CD8-positive, alpha-beta memory T cell (primary cell): Measurements from ENCODE around the gene MUCL1. TPM values are rescaled to one million over a fixed set of nuclear protein-coding genes. Genes with fewer than 3 reads are reported as not detected.

Experiments used
- polyA plus RNA-seq: library from polyadenylated mRNA; unstranded; fragments of 300-500 nt; fragmentation: Illumina TruSeq; gene quantifications from one replicate; pipeline ENCODE4 v1.2.3, GENCODE V29; 2021
- total RNA-seq, 2 experiments: library from RNA; stranded (reverse); gene quantifications; one replicate each; pipeline ENCODE4 v1.2.3, GENCODE V29; 2021

Gene MUCL1
- total and polyA plus RNA-seq, 3 experiments from 2014 or later: not detected

Other genes starting within 250 kb of the MUCL1 start
- not detected for gene LACRT, start 219.6 kb upstream of the MUCL1 start, total RNA-seq
- gene LACRT, start 219.6 kb upstream of the MUCL1 start, polyA plus RNA-seq: not detected
- gene DCD, start 206.2 kb upstream of the MUCL1 start, total RNA-seq: not detected
- not detected for gene DCD, start 206.2 kb upstream of the MUCL1 start, polyA plus RNA-seq
- gene TESPA1, start 130.2 kb downstream of the MUCL1 start, total RNA-seq: 10 to 100 TPM; 77.3 to 80.6 TPM
- gene TESPA1, start 130.2 kb downstream of the MUCL1 start, polyA plus RNA-seq: 104 TPM
- gene NEUROD4, start 165.5 kb downstream of the MUCL1 start, total RNA-seq: not detected
- gene NEUROD4, start 165.5 kb downstream of the MUCL1 start, polyA plus RNA-seq: not detected